H1 (cell line): ENCODE measurements around the gene IFNL2. TPM values are rescaled to one million over a fixed set of nuclear protein-coding genes. Genes with fewer than 3 reads are reported as not detected.

ENCODE experiments used
- CTCF ChIA-PET: fragments of 300-600 bp; sonication (Branson Sonifier 250); formaldehyde crosslinking; loops from one replicate; lab custom pipeline; 2021; ENCODE audit not compliant: partially characterized antibody; lab: Charles Lee
- POLR2A ChIA-PET: fragments of 300-600 bp; sonication (Branson Sonifier 250); formaldehyde crosslinking; loops from one replicate; lab custom pipeline; 2021; ENCODE audit warnings: inconsistent platforms; ENCODE audit not compliant: partially characterized antibody; lab: Charles Lee
- DNase-seq, 2 experiments: peaks; one replicate each; pipeline versions ENCODE4 v3.0.0 to v3.0.0-alpha.2; 2010 to 2022; ENCODE audit warnings: low spot score in 2 of 2, low read depth in 1 of 2, mixed read lengths in 1 of 2
- FAIRE-seq: peaks from 2 replicates; lab custom pipeline; 2011; peaks lifted over from hg19 to GRCh38; lab: Jason Lieb, UNC
- H2AFZ ChIP-seq: 2 replicates; pipeline ENCODE4 v1.8.1; 2012; ENCODE audit warnings: low read length, inconsistent platforms
- H2AK5ac ChIP-seq: 2 replicates; pipeline ENCODE4 v1.6.1; 2013; ENCODE audit warnings: low read depth, low read length
- H2BK120ac ChIP-seq: replicated peaks from 2 replicates; pipeline ENCODE3; 2013; ENCODE audit warnings: low read depth, low read length, inconsistent platforms
- H2BK12ac ChIP-seq: 2 replicates; pipeline ENCODE4 v1.6.1; 2013; ENCODE audit warnings: low read depth, low read length
- H2BK15ac ChIP-seq: 2 replicates; pipeline ENCODE4 v1.6.1; 2013; ENCODE audit warnings: low read length
- H2BK20ac ChIP-seq: 2 replicates; pipeline ENCODE4 v1.6.1; 2013; ENCODE audit warnings: low read length
- H2BK5ac ChIP-seq: 2 replicates; pipeline ENCODE4 v1.6.1; 2013; ENCODE audit warnings: low read depth, low read length
- H3K14ac ChIP-seq: 2 replicates; pipeline ENCODE4 v1.6.1; 2013; ENCODE audit warnings: inconsistent platforms; ENCODE audit not compliant: insufficient read length
- H3K18ac ChIP-seq: 2 replicates; pipeline ENCODE4 v1.6.1; 2013; ENCODE audit warnings: low read length; ENCODE audit errors: extremely low read depth
- H3K23ac ChIP-seq: 2 replicates; pipeline ENCODE4 v1.6.1; 2013; ENCODE audit warnings: inconsistent platforms; ENCODE audit not compliant: insufficient read length
- H3K23me2 ChIP-seq: 2 replicates; pipeline ENCODE4 v1.6.1; 2013; ENCODE audit warnings: low read depth, low read length
- H3K27ac ChIP-seq: 2 replicates; pipeline ENCODE4 v1.6.1; 2011; ENCODE audit warnings: low read depth, low read length, inconsistent platforms
- H3K27me3 ChIP-seq, 4 experiments: replicated peaks in 1 of 4; 1 replicate in 1 of 4; 2 replicates in 3 of 4; pipeline versions ENCODE4 v1.6.1 to v1.8.1; 2011 to 2013; ENCODE audit warnings: low read length in 3 of 4, mild to moderate bottlenecking in 3 of 4, inconsistent platforms in 2 of 4, mixed read lengths in 2 of 4, moderate library complexity in 1 of 4; ENCODE audit not compliant: control insufficient read depth in 3 of 4, insufficient read depth in 3 of 4; ENCODE audit errors: extremely low read depth in 1 of 4
- H3K36me3 ChIP-seq, 4 experiments: 2 replicates each; pipeline versions ENCODE4 v1.6.1 to v1.8.1; 2011 to 2013; ENCODE audit warnings: mild to moderate bottlenecking in 4 of 4, low read length in 3 of 4, moderate library complexity in 2 of 4, control low read depth in 1 of 4, inconsistent platforms in 1 of 4; ENCODE audit not compliant: insufficient read depth in 4 of 4, control insufficient read depth in 2 of 4
- H3K4ac ChIP-seq: replicated peaks from 2 replicates; pipeline ENCODE3; 2013; ENCODE audit warnings: low read length, low read depth, mixed read lengths, inconsistent platforms; ENCODE audit not compliant: insufficient read length
- H3K4me1 ChIP-seq, 4 experiments: replicated peaks in 1 of 4; 1 replicate in 1 of 4; 2 replicates in 3 of 4; pipeline versions ENCODE4 v1.6.1 to v1.8.1; 2011 to 2013; ENCODE audit warnings: low read length in 3 of 4, inconsistent platforms in 2 of 4, mixed read lengths in 1 of 4; ENCODE audit not compliant: insufficient read depth in 4 of 4, control insufficient read depth in 3 of 4
- H3K4me2 ChIP-seq, 2 experiments: 2 replicates each; pipeline versions ENCODE4 v1.6.1 to v1.8.1; 2011 to 2013; ENCODE audit warnings: low read depth in 2 of 2, low read length in 2 of 2, control low read depth in 1 of 2, inconsistent platforms in 1 of 2, mild to moderate bottlenecking in 1 of 2; ENCODE audit not compliant: insufficient read depth in 1 of 2
- H3K4me3 ChIP-seq, 4 experiments: fragments of 200-600, 300-600 bp in 1 of 4; sonication (generic), shearing (Covaris generic), sonication (Bioruptor Twin) in 1 of 4; 2 replicates each; pipeline versions ENCODE4 v1.5.1 to v1.8.1; 2011 to 2016; ENCODE audit warnings: low read length in 4 of 4, low read depth in 3 of 4, control low read depth in 2 of 4, inconsistent platforms in 2 of 4, mild to moderate bottlenecking in 2 of 4, mixed read lengths in 1 of 4, moderate library complexity in 1 of 4; ENCODE audit not compliant: insufficient read depth in 2 of 4; ENCODE audit errors: extremely low read depth in 1 of 4
- H3K56ac ChIP-seq: replicated peaks from 2 replicates; pipeline ENCODE3; 2013; ENCODE audit warnings: low read depth, mild to moderate bottlenecking, mixed read lengths, low read length, inconsistent platforms; ENCODE audit not compliant: insufficient read length
- H3K79me1 ChIP-seq: 2 replicates; pipeline ENCODE4 v1.6.1; 2013; ENCODE audit warnings: low read depth, low read length, control low read depth
- H3K79me2 ChIP-seq, 2 experiments: 2 replicates each; pipeline versions ENCODE4 v1.6.1 to v1.8.1; 2012 to 2013; ENCODE audit warnings: low read length in 2 of 2, mild to moderate bottlenecking in 2 of 2, inconsistent platforms in 1 of 2; ENCODE audit not compliant: insufficient read depth in 2 of 2, control insufficient read depth in 1 of 2
- H3K9ac ChIP-seq, 4 experiments: replicated peaks in 1 of 4; 1 replicate in 1 of 4; 2 replicates in 3 of 4; pipeline versions ENCODE4 v1.6.1 to v1.8.1; 2011 to 2013; ENCODE audit warnings: low read depth in 3 of 4, low read length in 3 of 4, control low read depth in 2 of 4, mild to moderate bottlenecking in 2 of 4, moderate library complexity in 2 of 4, inconsistent platforms in 1 of 4; ENCODE audit errors: extremely low read depth in 1 of 4
- H3K9me3 ChIP-seq, 2 experiments: 2 replicates each; pipeline versions ENCODE4 v1.6.1 to v1.8.1; 2012 to 2013; ENCODE audit warnings: mild to moderate bottlenecking in 2 of 2, moderate library complexity in 2 of 2, control low read depth in 1 of 2, inconsistent platforms in 1 of 2, low read depth in 1 of 2, low read length in 1 of 2, mixed read lengths in 1 of 2; ENCODE audit not compliant: insufficient read depth in 2 of 2
- H4K20me1 ChIP-seq, 2 experiments: replicated peaks in 1 of 2; 2 replicates each; pipeline versions ENCODE3 to v1.8.1; 2011 to 2013; ENCODE audit warnings: inconsistent platforms in 2 of 2, low read length in 2 of 2, mild to moderate bottlenecking in 1 of 2; ENCODE audit not compliant: insufficient read depth in 2 of 2, control insufficient read depth in 1 of 2
- H4K5ac ChIP-seq: 2 replicates; pipeline ENCODE4 v1.6.1; 2013; ENCODE audit warnings: low read length, low read depth, mixed read lengths, inconsistent platforms; ENCODE audit not compliant: insufficient read length
- H4K8ac ChIP-seq: 2 replicates; pipeline ENCODE4 v1.8.0; 2013; ENCODE audit warnings: mild to moderate bottlenecking, moderate library complexity, low read length, inconsistent platforms; ENCODE audit not compliant: insufficient read depth; ENCODE audit errors: extremely low read depth
- H4K91ac ChIP-seq: replicated peaks from 2 replicates; pipeline ENCODE3; 2013; ENCODE audit warnings: low read length, mixed read lengths, inconsistent platforms; ENCODE audit not compliant: insufficient read length
- ASH2L ChIP-seq: fragments of 200-600, 300-600 bp; sonication (generic); IDR thresholded peaks from one replicate; pipeline ENCODE4 v1.7.1; 2017; ENCODE audit warnings: low read length
- CBX8 ChIP-seq: fragments of 300-800, 300-1000 bp; sonication (generic); IDR thresholded peaks from 2 replicates; pipeline ENCODE4 v1.7.1; 2016; ENCODE audit warnings: low read depth, low read length, borderline replicate concordance
- CHD2 ChIP-seq: IDR thresholded peaks from 2 replicates; pipeline ENCODE4 v1.6.1; 2012; ENCODE audit warnings: low read length, improper control_type of control experiment
- CREB1 ChIP-seq: IDR thresholded peaks from 2 replicates; pipeline ENCODE4 v1.6.1; 2012; ENCODE audit warnings: inconsistent platforms
- EGR1 ChIP-seq: IDR thresholded peaks from 2 replicates; pipeline ENCODE4 v1.6.1; 2011; ENCODE audit warnings: low read depth, low read length, borderline replicate concordance
- JUND ChIP-seq: IDR thresholded peaks from 2 replicates; pipeline ENCODE4 v1.6.1; 2011; ENCODE audit warnings: mild to moderate bottlenecking, improper control_type of control experiment, low read length
- KDM4A ChIP-seq: IDR thresholded peaks from one replicate; pipeline ENCODE4 v1.7.1; 2012; ENCODE audit warnings: low read depth, mild to moderate bottlenecking, moderate library complexity, low read length, inconsistent platforms; ENCODE audit not compliant: severe bottlenecking
- RAD21 ChIP-seq, 2 experiments: IDR thresholded peaks in 1 of 2; conservative IDR thresholded peaks in 1 of 2; 2 replicates each; pipeline ENCODE4 v1.6.1; 2011; ENCODE audit warnings: low read depth in 2 of 2, low read length in 2 of 2, improper control_type of control experiment in 1 of 2, inconsistent platforms in 1 of 2, mild to moderate bottlenecking in 1 of 2, moderate library complexity in 1 of 2
- SP4 ChIP-seq: IDR thresholded peaks from 2 replicates; pipeline ENCODE4 v1.6.1; 2012; ENCODE audit warnings: low read length, inconsistent platforms
- SUZ12 ChIP-seq: fragments of 200-600 bp; sonication (generic); IDR thresholded peaks from 2 replicates; pipeline ENCODE4 v1.6.1; 2012; ENCODE audit warnings: mild to moderate bottlenecking, inconsistent platforms, low read length, moderate library complexity, mixed read lengths
- YY1 ChIP-seq: IDR thresholded peaks from 2 replicates; pipeline ENCODE4 v1.6.1; 2011; ENCODE audit warnings: low read depth, mild to moderate bottlenecking, low read length
- WGBS, 2 experiments: shearing (Covaris generic) in 1 of 2; methylation state at CpG; one replicate each; pipeline versions ENCODE4 v1.1.6 to v1.1.7; 2013 to 2015; ENCODE audit warnings: low lambda C conversion rate in 2 of 2, mixed read lengths in 2 of 2, inconsistent platforms in 1 of 2, low coverage in 1 of 2, missing lambda C conversion rate in 1 of 2; ENCODE audit not compliant: insufficient replicate concordance in 2 of 2, insufficient coverage in 1 of 2, insufficient read length in 1 of 2; ENCODE audit errors: extremely low coverage in 1 of 2, missing lambda C conversion rate in 1 of 2; 5-methylcytosine and 5-hydroxymethylcytosine counted together
- polyA plus RNA-seq, 7 experiments: library from polyadenylated mRNA; depleted of rRNA in 3 of 7; stranded (reverse) in 5 of 7; unstranded in 2 of 7; fragments of >200 nt in 5 of 7; fragments of 200-250 nt in 2 of 7; gene quantifications; 1 replicate in 5 of 7; 2 replicates in 1 of 7; 4 replicates in 1 of 7; pipeline versions ENCODE4 v1.2.1 to v1.2.3, GENCODE V29; 2011 to 2013; ENCODE audit warnings: missing spikeins in 2 of 7, mixed read lengths in 2 of 7
- total RNA-seq: library from RNA; stranded (reverse); fragmentation: NEBNext Ultra II Directional; extraction: Animal tissue kit (Norgen Biotek cat#: 25700); gene quantifications from 2 replicates; pipeline ENCODE4 v1.2.1, GENCODE V29; 2021
- TF ChIP-seq, protein P1 (sequence below): IDR thresholded peaks from 2 replicates; pipeline ENCODE4 v1.6.1; 2012; ENCODE audit warnings: inconsistent platforms

Gene IFNL2
- total and polyA plus RNA-seq, 2 of the 8 experiments (the other 6 are each of a cell fraction or from before 2014, with no cell fraction given) = not detected

DNA sequence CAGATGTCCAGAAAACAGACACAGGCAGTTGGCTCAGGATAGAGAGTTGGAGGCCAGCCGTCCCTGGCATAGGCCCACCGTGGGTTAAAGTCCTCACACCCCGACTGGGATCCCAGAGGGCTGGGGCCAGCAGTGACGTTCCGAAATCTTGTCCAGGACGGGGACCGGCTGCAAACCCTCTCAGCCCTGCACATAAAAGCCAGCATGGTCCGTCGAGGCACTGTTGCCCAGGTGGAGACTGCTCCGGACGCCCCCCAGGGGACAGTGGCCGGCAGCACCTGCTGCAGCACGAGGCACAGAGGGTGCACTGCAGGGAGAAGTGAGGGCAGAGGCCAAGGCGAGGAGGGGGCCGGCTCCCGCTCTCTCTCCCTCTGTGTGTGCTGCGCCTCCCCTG is 4.3 kb upstream of the IFNL2 start:
- Histone ChIP-seq H4K8ac (peak overlapping the region; percentile 51; the same call in 1 of the 2 replicates), H4K91ac (no peak overlapping the region), H3K9ac (no peak overlapping the region), H3K4me1 (peaks cover 0 to 13% (median 7%) of the 10 kb centered on the region in 4 experiments; a peak in 4 of 7 replicates), H3K27me3 (peaks cover 38 to 60% (median 41%) of the 10 kb centered on the region in 4 experiments), H2BK15ac (peak overlapping the region; percentile 46; the same call in 1 of the 2 replicates), H3K79me2 (no peaks in the 10 kb centered on the region), H3K18ac (peak overlapping the region; percentile 78; the same call in 1 of the 2 replicates), H3K27ac (no peak overlapping the region), H4K20me1 (peaks cover 0 to 4% of the 10 kb centered on the region in 2 experiments), H3K56ac (no peak overlapping the region), H2BK120ac (no peak overlapping the region), H3K23me2 (peaks cover 11% of the 10 kb centered on the region; the same call in 1 of the 2 replicates), H3K4me2 (peak overlapping the region; percentile 75 to 80), H3K9me3 (peaks cover 0 to 12% of the 10 kb centered on the region in 2 experiments; a peak in 2 of 4 replicates), H3K36me3 (no peaks in the 10 kb centered on the region), H4K5ac (no peak overlapping the region), H2BK20ac (no peak overlapping the region; the same call in 1 of the 2 replicates), H3K4me3 (peak overlapping the region in 3 of 4 experiments; percentile 5 to 51 (median 17); a peak in 2 of 8 replicates), H2BK12ac (peak overlapping the region; percentile 92; the same call in 1 of the 2 replicates), H2AFZ (peak overlapping the region; percentile 58; the same call in 1 of the 2 replicates), H3K23ac (no peak overlapping the region), H2BK5ac (peak overlapping the region; percentile 35; the same call in 1 of the 2 replicates), H3K4ac (no peak overlapping the region), H3K14ac (no peak overlapping the region), H2AK5ac (no peak overlapping the region), H3K79me1 (no peaks in the 10 kb centered on the region)
- DNase-seq (peak in 1 of 2 experiments; percentile 63), FAIRE-seq (no peak)
- ChIA-PET POLR2A (no interaction called here), CTCF (no interaction called here)
- WGBS, 2 experiments = 23% methylated on average over 13 of the region's 17 CpGs; no CpG with 5 or more reads in 1 of the 2 experiments
- no peak for TF ChIP-seq CBX8
- peak; percentile 12 to 34; a peak in 1 of 4 replicates for TF ChIP-seq RAD21 (IDR thresholded peaks at IDR 0.05 in 1 of 2, conservative IDR thresholded peaks at IDR 0.05 in 1 of 2; ENCODE audit: low read depth in 2 of 2, low read length in 2 of 2)
- TF ChIP-seq CHD2 = no peak
- TF ChIP-seq YY1 = no peak
- no peak for TF ChIP-seq SUZ12
- TF ChIP-seq SP4 = no peak
- no peak for TF ChIP-seq JUND
- TF ChIP-seq CREB1 = no peak
- TF ChIP-seq ASH2L = no peak
- TF ChIP-seq, protein P1, sequence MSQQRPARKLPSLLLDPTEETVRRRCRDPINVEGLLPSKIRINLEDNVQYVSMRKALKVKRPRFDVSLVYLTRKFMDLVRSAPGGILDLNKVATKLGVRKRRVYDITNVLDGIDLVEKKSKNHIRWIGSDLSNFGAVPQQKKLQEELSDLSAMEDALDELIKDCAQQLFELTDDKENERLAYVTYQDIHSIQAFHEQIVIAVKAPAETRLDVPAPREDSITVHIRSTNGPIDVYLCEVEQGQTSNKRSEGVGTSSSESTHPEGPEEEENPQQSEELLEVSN = peak; percentile 92
- no peak for TF ChIP-seq EGR1
- no peak for TF ChIP-seq KDM4A
